GM21825 (cell line): ENCODE results near the gene OVOL3.
A peak's percentile ranks its signal among the peaks of the same experiment; 100 is the strongest.

ENCODE experiments used
- ATAC-seq: cut with Tn5 transposase; IDR thresholded peaks from one replicate; pipeline ENCODE4 v1.9.1; 2021; ENCODE audit warnings: mild to moderate bottlenecking, moderate library complexity; ENCODE audit not compliant: unreplicated experiment

The OVOL3 gene

DNA sequence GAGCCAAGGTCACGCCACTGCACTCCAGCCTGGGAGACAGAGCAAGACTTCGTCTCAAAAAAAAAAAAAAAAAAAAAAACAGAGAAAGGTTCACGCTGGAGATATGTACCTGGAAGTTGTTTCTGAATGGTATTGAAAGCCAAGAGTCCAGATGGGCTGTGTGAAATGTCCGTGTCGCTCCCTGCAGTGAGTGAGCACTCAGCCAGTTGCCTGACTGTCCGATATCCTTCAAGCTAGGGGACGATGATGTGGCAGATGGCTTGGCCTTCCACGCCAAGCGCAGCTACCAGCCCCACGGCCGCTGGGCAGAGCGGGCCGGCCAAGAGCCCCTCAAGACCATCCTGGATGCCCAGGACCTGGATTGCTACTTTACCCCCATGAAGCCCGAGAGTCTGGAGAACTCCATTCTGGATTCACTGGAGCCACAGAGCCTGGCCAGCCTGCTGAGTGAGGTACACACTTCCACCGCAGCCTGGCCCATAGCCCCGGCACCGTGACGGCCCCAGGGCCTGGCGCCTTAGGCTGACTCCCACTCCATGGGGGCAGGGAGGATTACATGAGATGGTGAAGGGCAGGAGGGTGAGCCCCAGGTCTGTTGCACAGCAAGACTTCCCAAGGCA, 11.7 kb upstream of the OVOL3 start:
- ATAC-seq: no peak

DNA sequence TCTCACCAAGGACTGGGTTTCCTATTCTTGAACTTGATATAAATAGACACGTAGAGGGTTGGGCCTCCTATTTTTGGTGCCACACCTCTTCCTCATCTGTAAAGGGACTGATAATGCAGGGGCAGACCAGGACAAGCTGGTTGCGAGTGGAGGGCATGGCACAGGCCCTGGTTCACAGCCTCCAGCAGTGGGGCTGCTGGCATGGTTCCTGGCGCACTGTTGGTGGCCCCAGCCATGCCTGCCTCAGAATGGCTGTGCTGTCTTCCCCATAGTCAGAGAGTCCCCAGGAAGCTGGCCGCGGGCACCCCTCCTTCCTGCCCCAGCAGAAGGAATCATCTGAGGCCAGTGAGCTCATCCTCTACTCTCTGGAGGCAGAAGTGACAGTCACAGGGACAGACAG, 10.5 kb upstream of the OVOL3 start:
- no peak for ATAC-seq

DNA sequence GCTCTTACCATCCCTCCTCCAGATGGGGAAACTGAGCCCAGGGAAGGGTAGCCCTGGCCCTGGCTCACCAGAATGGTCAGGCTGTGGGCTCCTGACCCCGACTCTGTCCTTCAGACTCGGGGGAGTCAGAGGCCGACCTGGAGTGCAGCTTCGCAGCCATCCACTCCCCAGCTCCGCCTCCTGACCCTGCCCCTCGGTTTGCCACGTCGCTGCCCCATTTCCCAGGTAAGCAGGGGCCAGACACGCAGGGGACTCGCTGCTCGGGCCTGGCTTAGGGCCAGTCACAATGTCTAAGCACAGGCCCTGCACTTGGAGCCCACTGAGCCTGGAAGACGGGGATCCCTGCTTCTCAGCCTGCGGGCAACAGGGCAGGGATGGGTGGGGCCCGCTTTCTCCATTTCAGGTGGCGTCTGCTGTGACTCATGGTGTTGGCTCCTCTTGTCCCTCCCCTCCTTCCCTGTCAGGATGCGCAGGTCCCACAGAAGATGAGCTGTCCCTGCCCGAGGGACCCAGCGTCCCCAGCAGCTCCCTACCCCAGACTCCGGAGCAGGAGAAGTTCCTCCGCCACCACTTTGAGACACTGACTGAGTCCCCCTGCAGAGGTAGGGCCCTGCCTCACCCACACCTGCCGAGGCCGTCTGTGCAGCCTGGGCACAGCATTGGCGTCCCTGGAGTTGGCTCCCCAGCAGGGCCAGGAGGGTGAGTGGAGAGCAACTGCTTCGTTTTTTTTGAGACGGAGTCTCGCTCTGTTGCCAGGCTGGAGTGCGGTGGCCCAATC, 9.2 kb upstream of the OVOL3 start:
- ATAC-seq: no peak

DNA sequence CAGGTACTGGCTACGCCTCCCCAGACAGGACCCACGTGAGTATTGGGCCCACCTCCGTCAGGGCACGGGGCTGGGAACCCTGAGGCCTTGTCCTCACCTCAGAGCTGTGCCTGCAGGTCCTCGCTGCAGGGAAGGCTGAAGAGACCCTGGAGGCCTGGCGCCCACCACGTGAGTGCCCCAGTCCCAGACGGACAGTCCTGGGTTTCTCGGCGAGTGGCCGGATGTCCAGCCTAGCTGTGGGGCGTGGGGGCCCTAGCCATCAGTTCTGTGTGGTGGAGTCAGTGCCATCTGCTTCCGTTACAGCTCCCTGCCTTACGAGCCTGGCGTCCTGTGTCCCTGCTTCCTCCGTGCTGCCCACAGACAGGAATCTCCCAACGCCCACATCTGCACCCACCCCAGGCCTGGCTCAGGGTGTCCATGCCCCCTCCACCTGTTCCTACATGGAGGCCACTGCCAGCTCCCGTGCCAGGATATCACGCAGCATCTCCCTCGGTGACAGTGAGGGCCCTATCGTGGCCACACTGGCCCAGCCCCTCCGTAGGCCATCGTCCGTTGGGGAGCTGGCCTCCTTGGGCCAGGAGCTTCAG, 7.8 kb upstream of the OVOL3 start:
- no peak for ATAC-seq

DNA sequence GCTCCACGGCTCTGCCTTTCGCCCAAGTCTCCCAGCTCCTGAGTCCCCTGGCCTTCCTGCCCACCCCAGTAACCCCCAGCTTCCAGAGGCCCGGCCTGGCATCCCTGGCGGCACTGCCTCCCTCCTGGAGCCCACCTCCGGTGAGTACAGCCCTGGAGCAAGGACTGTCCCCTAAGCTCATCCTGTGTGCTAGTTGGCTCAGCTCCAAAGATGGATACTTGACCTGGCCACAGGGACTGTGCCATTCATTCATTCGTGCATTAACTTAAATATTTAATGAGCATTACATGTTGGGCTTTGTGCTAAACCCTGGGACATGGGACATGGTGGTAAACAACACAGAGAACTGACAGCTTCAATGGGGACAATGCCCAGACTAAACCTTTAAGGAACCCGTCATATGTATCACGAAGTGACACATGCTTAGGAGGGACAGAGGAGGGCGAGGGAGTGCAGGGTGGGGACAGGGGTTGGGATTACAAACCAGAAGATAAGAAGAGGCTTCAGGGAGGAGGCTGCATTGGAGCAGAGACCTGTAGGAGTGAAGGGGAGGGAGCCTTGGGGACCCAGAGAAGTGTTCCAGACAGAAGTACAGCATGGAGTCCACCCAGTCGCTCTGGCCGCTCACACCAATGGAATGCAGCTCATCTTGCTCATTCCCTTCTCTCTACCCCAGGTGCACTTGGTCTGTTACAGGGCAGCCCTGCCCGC, 6.9 kb upstream of the OVOL3 start:
- ATAC-seq: no peak

DNA sequence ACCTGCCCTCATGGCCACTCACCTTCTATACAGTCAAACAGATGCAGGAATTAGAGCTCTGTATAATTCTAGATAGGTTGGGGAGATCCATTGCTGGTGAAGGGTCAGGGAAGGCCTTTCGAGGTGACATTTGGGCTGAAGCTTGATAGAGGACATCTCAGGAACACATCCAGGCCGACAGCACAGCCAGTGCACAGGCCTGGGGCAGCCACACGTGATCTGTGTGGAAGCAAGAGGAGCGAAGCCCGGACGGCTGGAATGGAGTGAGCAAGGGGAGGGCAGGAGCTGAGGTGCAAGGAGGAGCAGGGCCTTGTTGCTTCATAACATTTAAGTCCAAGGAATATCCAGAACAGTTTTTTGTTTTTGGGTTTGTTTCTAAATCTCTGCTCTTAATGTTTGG, 4.5 kb upstream of the OVOL3 start:
- no peak for ATAC-seq

DNA sequence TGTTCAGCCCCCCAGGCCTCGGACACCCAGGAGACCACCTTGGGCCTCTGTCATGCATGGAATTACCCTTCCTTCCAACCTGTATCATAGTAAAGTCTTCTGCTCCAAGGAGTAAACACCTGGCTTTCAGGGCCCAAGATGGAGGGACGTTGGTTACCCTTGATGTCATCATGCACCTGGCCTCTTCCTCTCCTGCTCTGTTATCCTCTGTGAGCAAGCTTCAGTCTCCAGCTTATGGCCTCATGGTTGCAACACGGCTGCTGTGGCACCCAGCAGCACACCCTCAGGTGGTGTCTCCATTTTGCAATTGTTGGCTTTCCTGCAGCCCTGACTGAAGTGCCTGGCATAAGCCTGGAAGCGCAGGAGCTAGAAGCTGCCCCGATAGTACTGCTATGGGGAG, 4.0 kb upstream of the OVOL3 start:
- ATAC-seq: no peak

DNA sequence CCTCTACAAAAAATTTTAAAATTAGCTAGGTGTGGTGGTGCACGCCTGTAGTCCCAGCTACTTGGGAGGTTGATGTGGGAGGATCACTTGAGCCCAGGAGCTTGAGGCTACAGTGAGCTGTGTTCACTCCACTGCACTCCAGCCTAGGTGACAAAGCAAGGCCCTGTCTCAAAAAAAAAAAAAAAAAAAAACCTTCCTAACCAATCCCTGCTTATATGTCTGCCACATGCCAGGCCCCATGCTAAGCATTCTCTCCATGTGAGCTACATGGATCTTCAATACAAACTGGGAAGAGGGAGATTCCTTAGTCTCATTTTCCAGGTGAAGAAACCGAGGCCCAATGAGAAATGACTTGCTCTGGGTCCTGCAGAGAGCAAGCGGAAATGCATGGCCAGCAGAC, 2.3 kb upstream of the OVOL3 start:
- ATAC-seq: no peak

DNA sequence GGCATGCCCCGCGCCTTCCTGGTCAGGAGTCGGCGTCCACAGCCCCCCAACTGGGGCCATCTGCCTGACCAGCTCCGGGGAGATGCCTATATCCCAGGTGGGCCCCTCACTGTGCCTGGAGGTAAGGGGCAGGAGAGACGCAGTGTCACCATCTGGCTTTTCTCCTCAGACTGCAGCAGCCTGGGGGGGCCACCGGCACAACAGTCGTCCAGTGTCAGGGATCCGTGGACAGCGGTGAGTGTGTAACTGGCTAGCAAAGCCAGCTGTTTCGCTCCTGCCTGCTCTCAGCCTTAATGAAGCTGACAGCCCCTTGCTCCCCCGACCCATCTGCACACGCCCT, 227 bp downstream of the OVOL3 start:
- no peak for ATAC-seq

DNA sequence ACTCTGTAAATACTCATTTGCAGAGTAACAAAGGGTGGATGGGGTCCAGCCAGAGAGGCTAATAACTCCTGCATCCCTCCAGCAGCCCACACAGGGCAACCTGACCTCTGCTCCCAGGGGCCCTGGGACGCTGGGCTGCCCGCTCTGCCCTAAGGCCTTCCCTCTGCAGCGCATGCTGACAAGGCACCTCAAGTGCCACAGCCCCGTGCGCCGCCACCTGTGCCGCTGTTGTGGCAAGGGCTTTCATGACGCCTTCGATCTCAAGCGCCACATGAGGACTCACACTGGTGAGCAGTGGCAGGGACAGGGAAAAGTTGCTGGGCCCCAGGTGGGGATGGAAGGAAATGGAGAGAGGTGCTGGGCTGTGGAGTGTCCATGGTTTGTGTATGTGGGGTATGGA, 1.7 kb downstream of the OVOL3 start:
- ATAC-seq: no peak

DNA sequence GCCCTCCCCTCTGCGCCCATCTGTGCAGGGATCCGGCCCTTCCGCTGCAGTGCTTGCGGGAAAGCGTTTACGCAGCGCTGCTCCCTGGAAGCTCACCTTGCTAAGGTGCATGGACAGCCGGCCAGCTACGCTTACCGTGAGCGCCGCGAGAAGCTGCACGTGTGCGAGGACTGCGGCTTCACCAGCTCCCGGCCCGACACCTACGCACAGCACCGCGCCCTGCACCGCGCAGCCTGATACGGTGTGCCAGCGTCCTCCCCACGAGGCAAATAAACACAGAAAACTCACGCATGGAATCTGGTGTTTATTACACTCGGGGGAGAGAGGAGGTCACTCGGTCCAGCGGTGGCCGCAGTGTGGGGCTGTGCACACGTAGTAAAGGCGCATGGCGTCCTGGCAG, 2.5 kb downstream of the OVOL3 start:
- no peak for ATAC-seq

DNA sequence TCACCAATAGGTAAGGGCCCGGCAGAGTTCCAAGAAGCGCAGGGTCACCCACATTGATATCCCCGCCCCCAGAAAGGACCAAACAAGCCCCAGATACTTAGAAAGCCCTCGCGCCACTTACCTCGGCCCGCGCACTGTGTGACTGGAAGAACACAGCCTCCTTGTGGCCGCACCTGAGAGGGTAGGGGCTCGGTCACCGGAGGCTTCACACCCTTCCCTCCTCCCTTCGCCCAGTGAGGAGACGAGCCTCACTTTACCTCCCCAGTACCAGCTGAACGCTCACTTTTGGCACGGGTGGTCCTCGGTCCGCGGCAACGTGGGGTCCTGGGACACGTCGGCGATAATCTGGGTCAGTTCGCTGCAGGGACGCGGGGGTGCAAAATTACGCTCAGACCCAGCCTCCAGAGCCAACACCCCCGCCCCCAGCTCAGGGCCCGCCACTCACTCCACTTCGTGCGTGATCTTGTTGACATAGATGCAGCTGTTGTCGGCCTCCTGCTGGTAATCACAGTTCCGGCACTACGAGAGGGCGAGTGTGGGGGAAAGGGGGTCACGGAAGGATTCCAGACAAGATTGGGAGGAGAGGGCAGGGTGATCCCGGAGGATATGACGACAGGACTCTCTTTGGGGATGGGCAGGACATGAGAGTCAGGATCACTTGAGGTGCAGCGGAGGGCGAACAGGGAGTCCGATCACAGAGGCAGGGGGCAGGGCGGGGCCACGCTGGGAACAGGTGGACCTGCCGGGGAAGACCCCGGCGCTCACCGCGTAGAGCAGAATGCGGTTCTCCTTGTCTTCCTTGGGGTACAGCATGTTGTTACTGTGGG, 3.2 kb downstream of the OVOL3 start:
- peak; percentile 2 for ATAC-seq

DNA sequence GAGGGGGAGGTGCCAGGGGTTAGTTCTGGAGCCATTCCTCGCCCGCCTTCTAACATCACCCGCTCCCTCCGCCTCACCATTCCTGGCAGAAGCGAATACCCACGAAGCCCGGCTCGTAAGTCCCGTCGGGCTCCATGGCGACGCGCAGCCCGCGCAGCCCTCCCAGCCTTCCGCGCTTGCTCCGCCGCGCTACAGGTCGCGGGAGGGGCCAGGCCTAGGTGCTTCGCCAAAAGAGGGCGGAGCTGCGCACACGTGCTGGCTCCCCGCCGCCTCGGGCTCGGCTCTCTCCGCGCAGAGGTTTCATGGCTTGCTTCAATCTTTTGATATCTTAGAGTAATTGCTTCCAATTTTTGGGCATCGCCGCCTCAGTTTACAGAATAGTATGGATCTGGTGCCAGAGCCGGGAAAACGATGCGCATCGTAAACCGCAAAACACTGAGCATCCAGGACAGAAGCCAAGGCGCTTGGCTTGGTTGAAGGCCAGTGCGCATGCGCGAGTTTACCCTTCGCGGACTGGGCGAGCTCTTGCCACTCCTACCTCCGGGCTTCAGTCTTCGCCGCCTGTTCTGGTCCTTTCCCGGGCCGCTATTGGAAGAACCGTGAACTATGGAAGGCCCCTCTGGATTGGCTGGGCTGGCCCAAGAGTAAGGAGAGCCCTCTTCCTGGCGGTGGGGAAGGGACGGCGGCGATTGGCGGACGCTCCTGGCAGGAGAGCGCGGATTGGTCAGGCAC, 3.9 kb downstream of the OVOL3 start, which contains the start of gene POLR2I:
Gene POLR2I (minus strand): TSS at position 155 of the 732 bp plus-strand sequence. CDS start 19 bp downstream, at position 136.
- peak; percentile 76 for ATAC-seq

DNA sequence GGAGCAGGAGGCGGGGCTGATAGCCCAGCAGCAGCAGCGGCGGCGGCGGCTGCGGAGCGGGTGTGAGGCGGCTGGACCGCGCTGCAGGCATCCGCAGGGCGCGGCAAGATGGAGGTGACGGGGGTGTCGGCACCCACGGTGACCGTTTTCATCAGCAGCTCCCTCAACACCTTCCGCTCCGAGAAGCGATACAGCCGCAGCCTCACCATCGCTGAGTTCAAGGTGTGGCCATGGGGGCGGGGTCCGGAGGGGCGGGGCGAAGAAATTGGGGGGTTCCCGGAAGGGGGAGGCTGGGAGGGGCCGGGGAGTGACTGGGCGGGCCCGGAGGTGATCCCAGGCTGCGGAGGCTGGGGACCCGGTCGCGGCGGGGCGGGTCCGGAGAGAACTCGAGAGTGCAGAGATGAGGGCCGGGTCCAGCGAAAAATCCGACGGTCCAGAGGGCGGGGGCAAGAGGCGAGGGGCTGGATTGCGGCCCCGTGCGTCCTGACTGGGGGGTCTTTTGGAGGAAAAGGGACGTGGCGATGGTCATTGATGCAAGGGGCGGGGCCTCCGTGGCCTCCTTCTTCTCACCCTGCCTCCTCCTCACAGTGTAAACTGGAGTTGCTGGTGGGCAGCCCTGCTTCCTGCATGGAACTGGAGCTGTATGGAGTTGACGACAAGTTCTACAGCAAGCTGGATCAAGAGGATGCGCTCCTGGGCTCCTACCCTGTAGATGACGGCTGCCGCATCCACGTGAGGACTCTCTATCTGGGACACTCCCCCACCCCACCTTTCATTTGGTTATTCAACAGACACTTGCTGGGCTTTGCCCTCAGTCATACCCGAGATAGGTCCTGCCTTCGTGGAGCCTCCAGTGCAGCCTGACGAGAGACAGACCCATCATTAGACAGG, 4.8 kb downstream of the OVOL3 start, which contains the start of gene TBCB:
Gene TBCB (plus strand): TSS at position 16 of the 891 bp plus-strand sequence. CDS start 93 bp downstream, at position 109.
- ATAC-seq: peak; percentile 25

DNA sequence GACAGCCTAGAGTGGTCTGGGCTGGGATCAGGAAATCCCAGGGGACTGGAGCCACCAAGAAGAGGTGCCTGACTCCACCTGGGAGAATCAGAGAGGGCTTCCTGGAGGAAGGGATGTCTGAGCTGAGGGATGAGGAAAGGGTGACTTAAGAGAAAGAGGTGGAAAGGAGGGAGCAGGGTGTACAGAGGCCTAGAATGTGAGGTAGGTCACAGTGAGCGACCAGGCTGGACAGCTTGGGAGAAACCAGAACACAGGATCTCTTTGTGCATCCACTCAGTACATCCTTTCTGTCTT, 5.3 kb downstream of the OVOL3 start:
- no peak for ATAC-seq

DNA sequence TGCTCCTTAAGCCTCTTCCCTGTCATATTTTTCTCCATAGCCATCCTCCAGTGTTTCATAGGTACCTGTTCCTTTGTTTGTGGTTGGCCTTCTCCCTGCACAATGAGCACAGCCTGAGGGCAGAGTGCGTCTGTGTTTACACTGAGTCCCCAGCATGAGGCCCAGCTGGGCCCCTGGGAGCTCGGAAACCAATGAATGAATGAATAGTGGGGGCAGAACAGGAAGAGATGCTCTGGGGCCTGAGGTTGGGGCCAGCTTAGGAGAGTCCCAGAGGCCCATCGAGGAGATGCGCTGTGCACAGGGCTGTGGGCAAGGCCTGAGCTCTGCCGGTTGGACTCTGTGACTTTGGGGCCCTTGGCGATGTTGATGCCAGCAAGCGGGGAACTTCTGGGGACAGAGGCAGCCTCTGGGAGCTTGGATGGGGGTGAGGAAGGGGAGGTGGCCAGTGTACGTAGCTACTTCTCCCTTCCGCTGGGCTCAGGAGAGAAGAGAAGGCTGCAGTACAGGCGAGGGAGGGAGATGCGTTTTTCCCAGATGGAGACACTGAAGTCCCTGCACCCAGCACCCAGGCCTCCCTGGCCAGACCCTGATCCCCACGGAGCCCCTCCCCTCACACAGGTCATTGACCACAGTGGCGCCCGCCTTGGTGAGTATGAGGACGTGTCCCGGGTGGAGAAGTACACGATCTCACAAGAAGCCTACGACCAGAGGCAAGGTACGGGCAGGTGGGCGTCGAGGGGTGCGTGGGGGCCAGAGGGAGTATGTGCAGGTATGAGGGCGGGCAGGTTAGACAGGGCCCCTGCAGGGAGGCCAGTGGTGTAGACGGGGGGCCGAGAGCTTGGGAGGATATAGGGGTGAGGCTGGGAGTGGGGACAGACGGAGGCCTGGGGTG, 9.4 kb downstream of the OVOL3 start:
- no peak for ATAC-seq

DNA sequence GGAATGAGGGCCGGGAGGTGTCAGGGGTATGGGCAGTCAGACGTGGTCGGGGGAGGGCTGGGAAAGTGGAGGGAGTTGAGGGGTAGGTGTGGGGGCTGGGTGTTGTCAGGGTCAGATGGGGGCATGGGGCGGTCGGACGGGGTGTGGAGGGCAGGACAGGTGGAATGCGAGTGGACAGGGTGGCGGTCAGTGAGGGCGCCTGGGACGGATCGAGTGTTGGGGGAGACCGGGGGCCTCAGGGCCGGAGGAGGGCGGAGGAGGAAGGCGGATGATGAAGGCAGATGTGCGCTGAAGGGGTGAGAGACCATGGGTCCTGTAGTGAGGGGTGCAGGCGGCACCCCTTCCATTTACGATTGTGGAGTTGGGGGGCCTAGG, 10.0 kb downstream of the OVOL3 start:
- ATAC-seq: no peak

DNA sequence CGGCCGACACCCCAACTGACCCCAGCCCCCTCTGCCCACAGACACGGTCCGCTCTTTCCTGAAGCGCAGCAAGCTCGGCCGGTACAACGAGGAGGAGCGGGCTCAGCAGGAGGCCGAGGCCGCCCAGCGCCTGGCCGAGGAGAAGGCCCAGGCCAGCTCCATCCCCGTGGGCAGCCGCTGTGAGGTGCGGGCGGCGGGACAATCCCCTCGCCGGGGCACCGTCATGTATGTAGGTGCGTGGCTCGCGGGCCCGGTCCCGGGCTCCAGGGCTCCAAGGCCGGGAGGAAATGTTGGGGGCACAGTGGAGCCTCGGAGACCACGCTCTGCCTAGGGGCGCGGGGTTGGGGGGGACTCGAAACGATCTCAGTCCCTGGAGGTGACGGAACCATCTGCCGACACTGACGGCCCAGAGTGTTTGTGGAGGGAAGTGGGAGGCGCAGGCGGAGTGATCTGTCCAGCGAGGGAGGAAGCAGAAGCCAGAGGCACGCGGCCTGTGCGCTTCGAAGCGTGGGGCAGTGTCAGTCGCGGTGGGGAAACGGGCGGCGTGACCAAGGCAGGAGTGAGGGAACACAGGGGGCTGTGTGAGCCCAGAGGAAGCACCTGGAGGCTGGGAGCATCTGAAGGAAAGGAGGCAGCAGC, 10.7 kb downstream of the OVOL3 start:
- ATAC-seq: no peak
